ENCODE data around the gene KRT73. TPM values are rescaled to one million over a fixed set of nuclear protein-coding genes. Genes with fewer than 3 reads are reported as not detected.

KRT73 gene
- total RNA-seq, 2 experiments from 2014 or later: 67.2 to 69.7 TPM

GRCh38 chr12:52608826-52609630, 9.3 kb downstream of the KRT73 start:
- POLR2A ChIA-PET: interaction anchor here (0.9 to 6.0 kb wide), 5 partner anchors 12 to 35 kb away, joined by 5 to 114 read pairs (median 15); no protein-coding TSS in a partner anchor
- Histone ChIP-seq H3K9me3 (ENCODE audit: control insufficient read depth in 1 of 2, insufficient read depth in 1 of 2, low read length in 2 of 2) (no peaks in the 10 kb centered on the region), H3K27me3 (ENCODE audit: control insufficient read depth in 1 of 2, insufficient read depth in 2 of 2, low read length in 2 of 2) (no peaks in the 10 kb centered on the region), H3K4me3 (ENCODE audit: low read length) (no peak overlapping the region), H3K27ac (ENCODE audit: low read depth in 1 of 2, low read length in 2 of 2) (peak overlapping the region in 1 of 2 donors; percentile 38), H3K36me3 (ENCODE audit: insufficient read depth, low read length) (peaks cover 3% of the 10 kb centered on the region), H3K4me1 (ENCODE audit: insufficient read depth, low read length) (peaks cover 84% of the 10 kb centered on the region)
- H3K4me1 Mint-ChIP-seq (ENCODE audit: low read depth): peaks cover 97% of the 10 kb centered on the region
- H3K4me3 Mint-ChIP-seq: peak overlapping the region; percentile 40
- peaks cover 47% of the 10 kb centered on the region for H3K36me3 Mint-ChIP-seq (ENCODE audit: low read depth)
- DNase-seq (peak in 2 of 14 experiments; percentile 20 to 46), ATAC-seq (ENCODE audit: poor library complexity) (no peak)
- H3K27me3 Mint-ChIP-seq: no peaks in the 10 kb centered on the region
- TF ChIP-seq CTCF (IDR thresholded peaks at IDR 0.05): no peak
- intact Hi-C loops (cut with DNase I, micrococcal nuclease): no loop called here
- CTCF ChIA-PET: interaction anchor here (1.1 kb wide), 1 partner anchor 14 kb away, joined by 4 read pairs; no protein-coding TSS in a partner anchor
- peak overlapping the region; percentile 89 for H3K27ac Mint-ChIP-seq
- no peaks in the 10 kb centered on the region for H3K9me3 Mint-ChIP-seq

- no peak for TF ChIP-seq CTCF (IDR thresholded peaks at IDR 0.05)
- Histone ChIP-seq H3K4me1 (ENCODE audit: insufficient read depth, low read length) (peaks cover 83% of the 10 kb centered on the region), H3K4me3 (ENCODE audit: low read length) (no peak overlapping the region), H3K36me3 (ENCODE audit: insufficient read depth, low read length) (peaks cover 3% of the 10 kb centered on the region), H3K9me3 (ENCODE audit: control insufficient read depth in 1 of 2, insufficient read depth in 1 of 2, low read length in 2 of 2) (no peaks in the 10 kb centered on the region), H3K27ac (ENCODE audit: low read depth in 1 of 2, low read length in 2 of 2) (peak overlapping the region in 1 of 2 donors; percentile 38), H3K27me3 (ENCODE audit: control insufficient read depth in 1 of 2, insufficient read depth in 2 of 2, low read length in 2 of 2) (no peaks in the 10 kb centered on the region)
- Mint-ChIP-seq H3K4me3 (no peak overlapping the region), H3K36me3 (ENCODE audit: low read depth) (peaks cover 40% of the 10 kb centered on the region), H3K27me3 (no peaks in the 10 kb centered on the region), H3K27ac (peak overlapping the region; percentile 89), H3K9me3 (no peaks in the 10 kb centered on the region), H3K4me1 (ENCODE audit: low read depth) (peaks cover 97% of the 10 kb centered on the region)
- DNase-seq: no peak
- ChIA-PET POLR2A (interaction anchor here (1.3 to 6.0 kb wide), 2 partner anchors 11 to 22 kb away, joined by 5 to 114 read pairs; no protein-coding TSS in a partner anchor), CTCF (interaction anchor here (1.1 kb wide), 1 partner anchor 13 kb away, joined by 4 read pairs; no protein-coding TSS in a partner anchor)
- intact Hi-C loops (cut with DNase I, micrococcal nuclease): no loop called here
- ATAC-seq (ENCODE audit: poor library complexity): no peak
Measured at GRCh38 chr12:52608161-52608560, 10.2 kb downstream of the KRT73 start.

- Histone ChIP-seq H3K27ac (ENCODE audit: low read depth in 1 of 2, low read length in 2 of 2) (no peak overlapping the region), H3K36me3 (ENCODE audit: insufficient read depth, low read length) (peaks cover 3% of the 10 kb centered on the region), H3K4me3 (ENCODE audit: low read length) (no peak overlapping the region), H3K27me3 (ENCODE audit: control insufficient read depth in 1 of 2, insufficient read depth in 2 of 2, low read length in 2 of 2) (no peaks in the 10 kb centered on the region), H3K4me1 (ENCODE audit: insufficient read depth, low read length) (peaks cover 84% of the 10 kb centered on the region), H3K9me3 (ENCODE audit: control insufficient read depth in 1 of 2, insufficient read depth in 1 of 2, low read length in 2 of 2) (no peaks in the 10 kb centered on the region)
- DNase-seq: no peak
- Mint-ChIP-seq H3K4me1 (ENCODE audit: low read depth) (peaks cover 97% of the 10 kb centered on the region), H3K4me3 (no peak overlapping the region), H3K27me3 (no peaks in the 10 kb centered on the region), H3K9me3 (no peaks in the 10 kb centered on the region), H3K36me3 (ENCODE audit: low read depth) (peaks cover 34% of the 10 kb centered on the region), H3K27ac (peak overlapping the region; percentile 89)
- CTCF ChIA-PET: no interaction called here
- POLR2A ChIA-PET: interaction anchor here (6.0 kb wide), 1 partner anchor 21 kb away, joined by 114 read pairs; no protein-coding TSS in a partner anchor
- ATAC-seq (ENCODE audit: poor library complexity): no peak
- intact Hi-C loops (cut with DNase I, micrococcal nuclease): no loop called here
- no peak for TF ChIP-seq CTCF (IDR thresholded peaks at IDR 0.05)
Measured at GRCh38 chr12:52607314-52607713, 11.0 kb downstream of the KRT73 start.

All from CD4-positive, alpha-beta T cell (primary cell).